Femur (tissue), 1 donor: Measurements from ENCODE around the gene LSM4.
"Not testable (repeated sequence)": the region's sequence is repeated elsewhere in the genome, so short reads cannot be mapped to it uniquely, and the experiment has no call there.

ENCODE experiments used
- DNase-seq: peaks from one replicate; pipeline ENCODE4 v3.0.0-alpha.2; 2017

LSM4 gene

DNA sequence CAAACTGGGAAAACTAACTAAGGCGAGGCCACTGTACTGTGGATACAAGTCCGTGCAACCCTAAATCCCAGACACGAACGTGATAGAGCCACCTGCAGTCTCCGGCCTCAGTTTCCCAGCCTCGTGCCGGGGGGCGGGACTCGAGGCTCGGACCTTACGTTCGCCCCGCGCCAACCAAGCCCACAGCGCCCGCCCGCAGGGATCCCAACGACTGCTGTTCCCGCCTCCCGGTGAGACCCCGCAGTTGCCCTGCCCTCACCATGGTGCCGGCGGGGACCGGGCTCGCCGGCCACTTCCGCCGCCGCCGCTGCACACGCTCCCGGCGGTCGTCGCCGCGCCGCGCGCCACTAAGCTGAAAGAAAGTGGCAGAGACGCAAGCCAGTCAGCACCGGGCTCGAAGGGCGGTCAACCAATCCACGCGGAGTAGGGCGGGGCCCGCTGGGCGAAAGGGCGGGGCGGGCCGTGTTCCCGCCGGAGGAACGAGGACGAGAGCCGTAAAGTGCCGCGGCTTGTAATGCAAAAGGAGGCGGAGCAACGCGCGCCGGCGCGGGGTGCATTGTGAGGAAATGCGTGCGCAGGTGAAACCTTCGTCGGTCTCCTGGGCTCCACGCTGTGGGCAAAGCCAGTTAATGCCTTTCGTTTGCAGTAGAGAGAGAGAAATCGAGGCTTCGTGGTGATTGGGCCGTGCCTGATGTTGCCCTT lies at the start of gene LSM4:
Gene LSM4, minus strand, starts transcription at position 318 of the 702 bp plus-strand sequence. Its CDS starts 56 bp downstream, at position 262.
- DNase-seq: peak; percentile 98

DNA sequence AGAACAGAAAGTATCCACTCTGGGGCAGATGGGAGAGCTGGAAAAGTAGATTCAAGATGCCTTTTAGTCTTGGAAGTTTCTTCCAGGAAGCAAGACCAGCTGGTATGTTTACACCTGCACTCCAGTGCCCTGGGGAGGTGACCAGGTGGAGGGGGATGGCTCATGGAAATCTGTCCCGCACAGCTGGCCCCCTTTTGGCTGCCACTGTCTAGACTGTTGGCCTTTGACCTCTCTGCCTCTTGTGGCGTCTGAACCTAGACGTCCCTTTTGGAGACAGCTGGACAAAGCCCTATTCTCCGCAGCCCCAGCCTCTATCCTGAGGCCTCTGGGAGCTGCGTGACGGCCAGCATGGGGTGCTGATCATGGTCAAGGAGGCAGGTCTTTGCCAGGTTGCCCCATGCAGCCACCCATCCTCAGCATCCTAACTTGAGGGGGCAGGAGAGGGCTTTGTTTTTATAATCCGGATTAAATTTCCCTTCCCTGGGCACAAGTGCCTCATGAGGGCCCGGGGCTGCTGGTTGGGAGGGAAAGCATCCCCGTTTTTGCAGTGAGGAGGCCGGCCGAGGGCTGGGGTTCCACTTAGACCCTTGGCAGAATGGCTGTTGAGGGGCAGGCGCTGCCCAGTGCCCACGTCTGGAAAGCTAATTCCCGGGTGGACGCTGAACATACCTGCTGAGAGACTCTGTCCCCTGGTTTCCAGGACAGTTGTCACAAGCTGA lies 45.8 kb upstream of the LSM4 start:
- no peak for DNase-seq

DNA sequence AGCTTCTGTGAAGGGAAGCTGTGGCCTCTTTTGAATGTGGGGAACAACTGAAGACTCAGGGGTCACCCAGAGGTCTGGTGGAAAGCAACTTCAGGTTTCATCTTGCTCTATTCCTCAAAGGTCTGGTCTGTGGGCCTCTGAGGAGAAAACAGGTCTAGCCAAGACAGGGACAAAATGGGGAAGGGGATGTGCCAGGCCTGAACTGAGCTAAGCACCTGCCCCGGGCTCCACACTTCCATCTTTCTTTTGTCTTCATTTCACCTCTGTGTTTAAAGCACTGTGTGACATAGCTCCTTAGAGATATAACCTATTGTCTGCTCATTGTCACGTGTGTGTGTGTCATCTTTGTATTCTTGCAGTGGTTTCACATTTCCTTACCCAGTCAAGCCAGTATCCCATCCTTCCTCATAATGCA lies 43.2 kb upstream of the LSM4 start:
- DNase-seq: no peak

DNA sequence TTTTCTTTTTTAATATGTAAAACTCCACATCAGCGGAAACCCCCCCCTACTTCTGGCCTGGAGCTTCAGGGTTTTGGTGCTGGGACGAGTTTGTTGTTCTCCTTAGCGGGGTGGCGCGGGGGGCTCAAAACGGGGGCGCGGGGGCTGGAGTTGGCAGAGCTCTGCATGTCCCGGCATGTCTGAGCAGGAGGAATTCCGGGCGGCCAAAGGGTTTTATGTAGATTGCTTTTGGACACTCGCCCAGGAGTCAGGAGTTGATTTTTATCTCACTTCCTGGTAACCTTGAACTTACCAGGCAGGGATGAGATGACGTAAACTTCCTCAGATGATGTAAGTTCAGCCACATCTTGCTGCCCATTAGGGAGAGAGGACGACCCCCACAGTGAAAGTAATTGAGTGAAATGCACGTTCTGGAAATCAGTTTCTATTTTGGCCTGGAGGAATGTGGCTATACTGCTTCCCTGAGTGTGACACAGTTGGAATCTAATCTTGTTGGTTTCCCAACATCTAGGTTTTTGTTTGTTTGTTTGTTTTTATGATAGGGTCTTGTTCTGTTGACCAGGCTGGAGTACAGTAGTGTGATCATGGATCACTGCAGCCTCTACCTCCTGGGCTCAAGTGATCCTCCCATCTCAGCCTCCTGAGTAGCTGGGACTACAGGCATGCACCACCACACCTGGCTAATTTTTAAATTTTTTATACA lies 42.1 kb upstream of the LSM4 start:
- peak; percentile 81 for DNase-seq

DNA sequence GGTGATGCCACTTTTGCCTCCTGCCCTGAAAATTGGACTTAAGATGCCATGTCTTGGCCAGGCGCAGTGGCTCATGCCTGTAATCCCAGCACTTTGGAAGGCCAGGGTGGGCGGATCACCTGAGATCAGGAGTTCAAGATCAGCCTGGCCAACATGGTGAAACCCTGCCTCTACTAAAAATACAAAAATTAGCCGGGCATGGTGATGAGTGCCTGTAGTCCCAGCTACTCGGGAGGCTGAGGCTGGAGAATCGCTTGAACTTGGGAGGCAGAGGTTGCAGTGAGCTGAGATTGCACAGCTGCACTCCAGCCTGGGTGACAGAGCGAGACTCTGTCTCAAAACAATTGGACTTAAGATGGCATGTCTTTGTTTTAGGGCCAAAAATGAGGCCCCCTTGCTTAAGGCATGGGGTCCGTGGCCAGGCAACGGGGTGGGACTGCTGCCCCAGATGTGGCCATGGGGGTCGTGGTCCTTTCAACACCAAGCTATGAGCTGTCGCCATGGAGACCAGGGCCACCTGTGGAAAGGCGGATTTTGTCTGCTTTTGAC lies 41.5 kb upstream of the LSM4 start:
- not testable (repeated sequence) for DNase-seq

DNA sequence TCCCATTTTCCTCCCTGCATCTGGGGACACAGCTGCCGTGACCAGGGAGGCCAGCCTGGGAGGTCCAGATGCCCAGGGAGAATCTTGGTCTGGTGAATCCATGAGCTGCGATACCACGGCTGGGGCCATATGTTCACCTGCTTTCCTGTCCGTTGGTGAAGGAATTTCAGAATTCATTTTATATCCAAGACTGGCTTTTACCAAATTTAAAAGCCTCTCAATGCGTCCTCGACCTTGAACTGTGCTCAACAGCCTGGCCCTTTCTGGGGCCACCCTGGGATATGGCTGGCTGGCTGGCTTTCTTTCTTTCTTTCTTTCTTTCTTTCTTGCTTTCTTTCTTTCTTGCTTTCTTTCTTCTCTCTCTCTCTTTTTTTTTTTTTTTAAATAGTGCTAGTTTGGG lies 40.9 kb upstream of the LSM4 start:
- no peak for DNase-seq

DNA sequence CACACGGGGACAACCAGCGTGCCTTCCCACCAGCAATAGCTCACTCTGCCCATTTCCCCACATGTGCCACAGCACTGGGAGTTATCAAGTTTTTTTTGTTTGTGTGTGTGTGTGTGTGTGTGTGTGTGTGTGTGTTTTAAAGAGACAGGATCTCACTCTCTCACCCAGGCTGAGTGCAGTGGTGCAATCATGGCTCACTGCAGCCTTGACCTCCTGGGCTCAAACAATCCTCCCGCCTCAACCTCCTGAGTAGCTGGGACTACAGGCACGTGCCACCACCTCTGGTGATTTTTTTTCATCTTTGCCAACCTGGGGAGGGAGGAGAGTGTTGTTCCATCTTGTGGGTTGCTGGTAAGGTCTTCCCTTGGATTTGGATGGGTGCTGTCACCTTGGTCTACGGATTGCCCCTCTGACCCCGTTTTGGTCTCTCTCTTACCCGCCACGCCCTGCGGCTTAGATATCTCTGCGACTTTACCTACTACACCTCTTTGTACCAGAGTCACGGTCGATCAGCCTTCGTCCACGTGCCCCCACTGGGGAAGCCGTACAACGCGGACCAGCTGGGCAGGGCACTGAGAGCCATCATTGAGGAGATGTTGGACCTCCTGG lies 40.2 kb upstream of the LSM4 start:
- DNase-seq: no peak

DNA sequence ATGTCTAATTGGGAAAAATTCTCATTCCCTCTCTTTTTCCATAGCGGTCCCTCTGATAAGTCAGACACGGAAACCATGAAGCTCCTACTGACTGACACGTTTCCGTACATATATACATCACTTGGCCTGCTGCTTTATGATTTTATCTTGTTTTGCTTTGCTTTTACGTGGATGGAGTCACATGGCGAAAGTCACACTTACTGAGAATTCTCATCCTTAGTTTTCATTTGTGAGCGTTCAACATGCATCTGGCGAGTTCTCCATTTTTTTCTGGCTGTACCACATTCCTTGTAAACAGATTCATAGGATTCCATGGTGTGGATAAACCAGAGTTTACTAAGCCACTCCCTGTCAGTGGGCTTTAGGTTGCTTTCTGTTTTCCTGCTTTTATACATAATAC lies 38.8 kb upstream of the LSM4 start:
- no peak for DNase-seq

DNA sequence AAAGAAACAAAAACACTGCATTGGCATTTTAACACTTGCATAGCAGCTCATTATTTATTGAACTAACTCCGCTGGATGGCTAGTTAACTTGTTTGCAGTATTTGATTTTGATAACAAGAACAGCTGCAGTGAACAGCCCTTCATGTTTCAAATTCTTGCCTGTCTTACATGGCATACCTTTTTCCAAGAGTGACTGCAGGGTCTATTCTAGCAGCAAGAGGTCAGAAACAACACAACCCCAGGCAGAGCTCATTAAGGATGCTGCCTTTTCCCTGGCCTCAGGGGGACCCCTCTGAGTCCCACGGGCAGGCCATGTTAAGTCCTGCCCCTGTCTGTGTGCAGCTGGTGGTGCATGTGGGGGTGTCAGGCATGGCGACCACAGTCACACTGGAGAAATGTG lies 34.2 kb upstream of the LSM4 start:
- no peak for DNase-seq

DNA sequence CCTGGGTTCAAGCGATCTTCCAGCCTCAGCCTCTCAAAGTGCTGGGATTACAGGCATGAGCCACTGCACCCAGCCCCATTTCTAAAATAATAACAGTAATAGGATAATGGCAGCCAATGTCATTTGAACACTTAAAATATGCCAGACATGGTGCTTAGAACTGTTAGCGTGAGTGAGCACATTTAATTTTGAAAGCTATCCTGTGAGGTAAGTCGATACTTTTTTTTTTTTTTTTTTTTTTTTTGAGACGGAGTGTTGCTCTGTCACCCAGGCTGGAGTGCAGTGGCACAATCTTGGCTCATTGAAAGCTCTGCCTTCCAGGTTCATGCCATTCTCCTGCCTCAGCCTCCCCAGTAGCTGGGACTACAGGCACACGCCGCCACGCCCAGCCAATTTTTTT lies 31.9 kb upstream of the LSM4 start:
- DNase-seq: not testable (repeated sequence)

DNA sequence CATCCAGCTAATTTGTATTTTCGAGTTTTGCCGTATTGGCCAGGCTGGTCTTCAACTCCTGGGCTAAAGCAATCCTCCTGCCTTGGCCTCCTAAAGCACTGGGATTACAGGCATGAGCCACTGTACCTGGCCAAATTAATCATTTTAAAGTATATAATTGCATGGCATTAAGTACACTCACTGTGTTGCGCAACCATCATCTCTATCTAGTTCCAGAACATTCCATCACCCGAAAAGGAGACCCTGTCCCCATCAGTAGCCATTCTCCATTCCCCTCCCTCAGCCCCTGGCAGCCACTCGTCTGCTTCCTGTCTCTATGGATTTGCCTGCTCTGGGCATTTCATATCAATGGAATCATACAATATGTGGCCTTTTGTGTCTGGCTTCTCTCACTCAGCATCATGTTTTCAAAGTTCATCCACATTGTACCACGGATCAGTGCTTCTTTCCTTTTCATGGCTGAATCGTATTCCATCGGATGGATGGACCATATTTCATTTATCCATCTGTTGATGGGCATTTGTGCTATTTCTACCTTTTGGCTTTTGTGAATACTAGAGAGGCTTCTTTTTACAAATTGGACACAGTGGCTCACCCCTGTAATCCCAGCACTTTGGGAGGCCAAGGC lies 30.6 kb upstream of the LSM4 start:
- DNase-seq: no peak

DNA sequence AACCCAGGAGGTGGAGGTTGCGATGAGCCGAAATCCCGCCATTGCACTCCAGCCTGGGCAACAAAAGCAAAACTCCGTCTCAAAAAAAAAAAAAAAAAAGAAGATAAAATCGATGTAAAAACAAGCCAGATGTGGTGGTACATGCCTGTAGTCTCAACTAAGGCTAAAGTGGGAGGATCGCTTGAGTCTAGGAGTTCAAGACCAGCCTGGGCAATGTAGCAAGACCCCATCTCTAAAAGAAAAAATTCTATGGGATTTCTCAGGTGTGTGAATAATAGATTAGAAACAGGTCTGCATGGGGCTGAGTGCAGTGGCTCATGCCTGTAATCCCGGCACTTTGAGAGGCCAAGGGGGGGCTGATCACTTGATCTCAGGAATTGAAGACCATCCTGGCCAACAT lies 28.7 kb upstream of the LSM4 start:
- no peak for DNase-seq

DNA sequence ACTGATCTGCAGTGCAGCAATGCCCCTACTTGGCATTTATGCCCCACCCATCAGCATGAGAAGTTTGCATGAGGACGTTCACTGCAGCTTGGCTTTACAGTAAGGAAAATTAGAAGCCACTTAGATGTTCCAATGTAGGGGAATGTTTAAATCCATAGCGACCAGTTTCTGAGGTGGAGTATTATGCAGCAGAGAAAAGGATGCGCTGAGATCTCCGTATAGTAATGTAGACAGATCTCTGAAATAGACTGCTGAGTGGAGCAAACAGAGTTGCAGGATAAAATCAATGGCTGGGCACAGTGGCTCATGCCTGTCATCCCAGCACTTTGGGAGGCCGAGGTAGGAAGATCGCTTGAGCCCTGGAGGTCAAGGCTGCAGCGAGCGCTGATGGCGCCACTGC lies 27.6 kb upstream of the LSM4 start:
- DNase-seq: no peak

DNA sequence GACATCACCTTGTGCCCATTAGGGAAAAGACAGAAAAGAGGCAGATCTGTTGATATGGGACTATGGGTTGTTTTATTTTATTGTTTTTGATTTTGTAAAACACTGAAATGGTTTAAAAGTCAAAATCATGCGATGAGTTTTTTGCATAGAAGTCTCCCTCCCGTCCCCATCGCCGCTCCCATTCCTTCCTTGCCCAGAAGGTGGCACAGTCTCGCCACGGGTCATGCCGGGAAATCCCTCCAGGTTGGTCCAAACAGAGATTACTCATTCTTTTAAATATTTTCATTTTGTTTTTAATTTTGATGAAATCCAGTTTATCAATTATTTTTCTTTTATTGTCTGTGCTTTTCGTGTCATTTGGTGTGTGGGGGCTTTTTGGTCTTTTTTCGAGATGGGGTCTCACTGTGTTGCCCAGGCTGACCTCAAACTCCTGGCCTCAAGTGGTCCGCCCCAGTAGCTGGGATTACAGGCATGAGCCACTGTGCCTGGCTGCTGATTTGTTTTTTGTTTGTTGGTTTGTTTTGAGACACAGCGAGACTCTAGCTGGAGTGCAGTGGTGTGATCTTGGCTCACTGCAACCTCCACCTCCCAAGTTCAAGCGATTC lies 26.8 kb upstream of the LSM4 start:
- peak; percentile 52 for DNase-seq

DNA sequence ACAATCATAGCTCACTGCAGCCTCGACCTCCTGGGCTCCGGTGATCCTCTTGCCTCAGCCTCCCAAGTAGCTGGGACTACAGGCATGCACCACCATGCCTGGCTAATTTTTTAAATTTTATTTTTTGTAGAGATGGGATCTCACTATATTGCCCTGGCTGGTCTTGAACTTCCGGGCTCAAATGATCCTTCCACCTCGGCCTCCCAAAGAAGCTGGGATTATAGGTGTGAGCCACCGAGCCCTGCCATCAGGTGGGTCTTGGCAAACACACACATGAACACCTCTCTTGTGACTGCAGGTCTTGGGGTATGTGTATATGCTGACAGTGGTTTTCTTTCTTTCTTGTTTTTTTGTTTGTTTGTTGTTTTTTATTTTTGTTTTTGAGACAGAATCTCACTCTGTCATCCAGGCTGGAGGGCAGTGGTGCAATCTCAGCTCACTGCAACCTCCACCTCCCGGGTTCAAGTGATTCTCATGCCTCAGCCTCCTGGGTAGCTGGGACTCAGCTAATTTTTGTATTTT lies 26.0 kb upstream of the LSM4 start:
- not testable (repeated sequence) for DNase-seq

DNA sequence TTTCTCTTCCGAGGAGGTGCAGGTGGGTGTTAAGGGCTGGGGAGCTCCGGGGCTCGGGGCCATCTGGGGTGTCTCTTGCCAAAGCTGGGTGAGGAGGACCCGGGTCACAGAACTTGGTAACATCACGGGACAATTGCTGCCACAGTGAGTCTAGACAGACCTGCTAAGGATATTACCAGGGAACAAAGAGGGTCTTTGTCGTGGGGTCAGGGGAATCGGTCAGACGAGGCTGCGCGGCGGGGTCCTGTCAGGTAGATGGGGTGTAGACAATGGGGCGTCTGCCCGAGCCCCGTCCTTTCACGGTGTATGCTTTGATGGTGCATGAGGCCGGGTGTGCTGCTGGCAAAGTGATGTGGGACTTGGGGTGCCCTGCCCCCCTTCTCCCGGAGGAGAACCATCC lies 25.3 kb upstream of the LSM4 start:
- no peak for DNase-seq

DNA sequence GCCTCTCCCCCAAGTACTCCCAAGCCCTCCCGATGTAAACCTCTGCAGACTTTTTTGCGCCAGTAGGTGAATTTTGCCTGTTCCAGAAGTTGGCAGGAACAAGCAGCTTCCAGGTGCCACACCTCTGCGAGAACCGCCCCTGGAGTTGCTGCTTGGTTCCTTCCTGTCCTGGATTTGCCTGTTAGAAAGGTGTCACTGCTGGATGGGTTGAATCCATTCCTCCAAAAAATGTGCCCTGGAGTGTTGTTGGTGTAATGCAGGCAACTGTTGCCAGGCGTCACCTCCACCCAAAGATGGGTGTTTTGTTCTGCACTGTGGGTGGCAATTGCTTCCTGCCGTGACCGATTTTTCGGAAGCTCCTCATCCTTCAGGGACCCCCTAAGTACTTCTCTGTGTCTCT lies 23.2 kb upstream of the LSM4 start:
- no peak for DNase-seq

DNA sequence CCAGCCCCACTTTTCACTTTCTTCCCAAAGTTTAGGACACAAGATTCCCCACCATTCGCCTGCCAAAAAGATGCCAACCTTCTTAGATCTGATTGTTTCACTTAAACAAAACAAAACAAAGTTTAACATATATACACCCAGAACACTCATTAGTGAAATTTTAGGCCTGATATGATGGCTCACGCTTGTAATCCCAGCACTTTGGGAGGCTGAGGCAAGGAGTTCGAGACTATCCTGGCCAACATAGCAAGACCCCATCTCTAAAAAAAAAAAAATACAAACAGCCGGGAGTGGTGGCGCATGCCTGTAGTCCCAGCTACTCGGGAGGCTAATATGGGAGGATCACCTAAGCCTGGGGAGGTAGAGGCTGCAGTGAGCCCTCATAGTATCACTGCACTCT lies 22.4 kb upstream of the LSM4 start:
- DNase-seq: no peak

DNA sequence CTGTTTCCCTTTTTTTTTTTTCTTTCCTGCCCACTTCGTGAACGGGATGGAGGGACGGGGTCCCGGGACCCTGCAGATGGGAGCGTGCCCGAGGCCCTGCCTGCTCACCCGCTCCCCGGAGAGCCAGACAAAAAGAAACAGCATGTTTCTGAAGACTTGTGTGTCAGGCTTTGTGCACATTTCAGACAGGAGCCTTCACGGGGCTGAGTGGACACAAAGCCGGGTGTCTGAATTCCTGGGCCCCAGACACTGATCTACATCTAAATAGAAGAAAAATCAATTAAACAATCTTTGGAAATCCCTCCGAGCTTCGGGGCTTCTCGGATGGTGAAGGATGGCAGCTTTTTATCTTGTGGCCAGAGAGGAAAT lies 21.7 kb upstream of the LSM4 start:
- no peak for DNase-seq

DNA sequence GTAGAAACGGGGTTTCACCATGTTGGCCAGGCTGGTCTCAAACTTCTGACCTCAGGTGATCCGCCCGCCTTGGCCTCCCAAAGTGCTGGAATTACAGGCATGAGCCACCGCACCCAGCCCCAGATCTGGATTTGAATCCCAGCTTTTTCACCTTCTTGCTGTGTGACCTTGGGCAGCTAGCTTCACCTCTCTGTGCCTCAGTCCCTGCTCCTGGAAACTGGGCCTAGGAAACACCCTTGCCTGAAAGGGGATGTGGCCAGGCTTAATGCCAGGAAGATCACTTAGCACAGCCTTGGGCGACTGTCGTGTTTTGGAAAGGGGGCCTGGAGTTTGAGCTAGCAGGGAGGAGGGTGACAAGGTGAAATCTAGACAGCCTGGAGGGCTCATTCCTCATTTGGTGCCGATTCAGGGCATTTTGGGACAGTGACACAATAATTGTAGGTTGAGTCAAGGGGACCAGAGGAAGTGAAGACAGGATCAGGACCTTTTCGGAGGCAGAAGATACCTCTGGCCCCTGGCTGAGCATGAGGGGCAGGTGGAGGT lies 19.3 kb upstream of the LSM4 start:
- no peak for DNase-seq

DNA sequence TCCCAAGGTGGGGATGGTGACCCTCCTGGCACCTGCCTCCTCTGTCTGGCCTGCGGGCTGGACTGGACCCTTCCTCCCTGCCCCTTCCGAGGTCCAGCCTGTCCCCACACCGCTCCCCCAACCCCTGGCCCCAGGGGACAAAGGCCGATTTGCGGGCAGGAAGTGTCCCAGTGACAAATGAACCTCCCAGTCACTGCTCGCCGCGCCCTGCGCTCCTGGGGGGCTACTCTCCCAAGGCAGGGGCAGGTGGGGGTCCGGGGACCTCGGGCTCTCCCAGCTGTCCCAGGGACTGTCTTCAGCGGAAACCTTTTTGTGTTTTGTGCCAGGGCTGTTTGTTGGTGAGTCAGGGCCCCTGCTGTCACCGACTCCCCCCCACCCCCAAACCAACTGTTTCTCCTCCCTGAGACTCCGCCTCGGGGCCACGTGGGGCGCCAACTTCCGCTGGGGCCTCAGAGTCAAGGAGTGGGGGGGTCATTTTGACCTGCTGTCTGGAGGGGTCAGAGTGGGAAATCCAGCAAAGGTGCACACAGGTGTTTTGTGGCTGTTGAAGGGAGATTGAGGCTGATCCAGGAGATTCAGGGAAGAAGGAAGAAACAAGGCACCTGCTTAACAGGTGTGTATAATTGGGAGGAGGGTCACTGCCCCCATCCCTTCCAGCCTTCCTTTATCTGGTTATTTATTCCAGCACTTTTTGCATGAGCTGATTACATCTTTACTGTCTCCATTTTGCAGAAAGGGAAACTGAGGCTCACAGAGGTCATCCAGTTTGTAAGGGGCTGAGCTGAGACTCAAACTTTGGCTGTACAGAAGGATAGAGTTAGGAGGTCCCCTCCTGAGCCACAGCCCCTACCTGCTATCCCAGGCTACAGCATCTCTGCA lies 18.4 kb upstream of the LSM4 start:
- peak; percentile 50 for DNase-seq
